ENCODE measurements around the gene COLEC12.

DNA sequence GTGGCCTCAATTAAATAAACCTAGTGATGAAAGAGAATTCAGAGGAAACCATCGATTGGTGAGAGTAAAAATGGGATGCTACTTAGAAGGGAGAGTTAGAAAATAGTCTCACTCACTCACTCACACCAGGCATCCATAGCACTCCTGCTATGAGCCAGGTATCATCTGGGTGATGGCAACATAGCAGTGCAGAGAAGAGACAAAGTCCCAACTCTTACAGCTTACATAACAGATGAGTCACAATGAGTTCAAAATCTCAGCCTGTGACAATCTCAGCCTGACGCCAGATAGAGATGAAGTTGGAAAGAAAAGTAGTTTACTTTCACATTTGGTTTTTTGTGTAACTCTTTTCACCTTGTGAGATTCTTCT is 177.3 kb downstream of the COLEC12 start:
- TF ChIP-seq, protein P1, sequence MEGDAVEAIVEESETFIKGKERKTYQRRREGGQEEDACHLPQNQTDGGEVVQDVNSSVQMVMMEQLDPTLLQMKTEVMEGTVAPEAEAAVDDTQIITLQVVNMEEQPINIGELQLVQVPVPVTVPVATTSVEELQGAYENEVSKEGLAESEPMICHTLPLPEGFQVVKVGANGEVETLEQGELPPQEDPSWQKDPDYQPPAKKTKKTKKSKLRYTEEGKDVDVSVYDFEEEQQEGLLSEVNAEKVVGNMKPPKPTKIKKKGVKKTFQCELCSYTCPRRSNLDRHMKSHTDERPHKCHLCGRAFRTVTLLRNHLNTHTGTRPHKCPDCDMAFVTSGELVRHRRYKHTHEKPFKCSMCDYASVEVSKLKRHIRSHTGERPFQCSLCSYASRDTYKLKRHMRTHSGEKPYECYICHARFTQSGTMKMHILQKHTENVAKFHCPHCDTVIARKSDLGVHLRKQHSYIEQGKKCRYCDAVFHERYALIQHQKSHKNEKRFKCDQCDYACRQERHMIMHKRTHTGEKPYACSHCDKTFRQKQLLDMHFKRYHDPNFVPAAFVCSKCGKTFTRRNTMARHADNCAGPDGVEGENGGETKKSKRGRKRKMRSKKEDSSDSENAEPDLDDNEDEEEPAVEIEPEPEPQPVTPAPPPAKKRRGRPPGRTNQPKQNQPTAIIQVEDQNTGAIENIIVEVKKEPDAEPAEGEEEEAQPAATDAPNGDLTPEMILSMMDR (IDR thresholded peaks at IDR 0.05): no peak
- TF ChIP-seq POLR2A (IDR thresholded peaks at IDR 0.05): no peak
